Ovary (tissue), 9 donors: ENCODE measurements around the gene RTCA. TPM values are rescaled to one million over a fixed set of nuclear protein-coding genes. Genes with fewer than 3 reads are reported as not detected.
"Not testable (repeated sequence)": the region's sequence is repeated elsewhere in the genome, so short reads cannot be mapped to it uniquely, and the experiment has no call there.

Experiments
- DNase-seq, 5 donors: peaks; one replicate each; pipeline ENCODE4 v3.0.0-alpha.2; 2019 to 2020
- H3K27ac ChIP-seq, 2 donors: fragments of 200-600 bp; one replicate each; pipeline versions ENCODE4 v1.5.1 to v1.8.0; 2019 to 2022
- H3K27me3 ChIP-seq: fragments of 200-600 bp; one replicate; pipeline ENCODE4 v1.8.0; 2022
- H3K36me3 ChIP-seq: fragments of 200-600 bp; sonication (generic); one replicate; pipeline ENCODE4 v1.5.1; 2019
- H3K4me1 ChIP-seq: one replicate; pipeline ENCODE4 v1.8.1; 2013; ENCODE audit warnings: mild to moderate bottlenecking, moderate library complexity; ENCODE audit not compliant: insufficient read depth
- H3K4me3 ChIP-seq: fragments of 200-600 bp; sonication (generic); one replicate; pipeline ENCODE4 v1.5.1; 2017
- H3K9me3 ChIP-seq, 2 donors: fragments of 200-600 bp in 1 of 2; sonication (generic) in 1 of 2; one replicate each; pipeline versions ENCODE4 v1.5.1 to v1.8.1; 2013 to 2019; ENCODE audit warnings: mild to moderate bottlenecking in 1 of 2, moderate library complexity in 1 of 2
- EP300 ChIP-seq: sonication (generic); formaldehyde crosslinking; IDR thresholded peaks from one replicate; pipeline ENCODE4 v1.6.1; 2017; ENCODE audit warnings: antibody characterized with exemption
- POLR2A ChIP-seq: fragments of 450-650 bp; IDR thresholded peaks from one replicate; pipeline ENCODE4 v1.6.1; 2017; ENCODE audit warnings: antibody characterized with exemption, mild to moderate bottlenecking, moderate library complexity
- WGBS, 3 donors: extraction: QIAGEN DNeasy Blood & Tissue Kit in 1 of 3; methylation state at CpG; one replicate each; pipeline versions ENCODE4 v1.1.5 to v1.1.7; 2013 to 2017; 5-methylcytosine and 5-hydroxymethylcytosine counted together
- intact Hi-C, 4 donors: fragments of 100-400 bp; cut with DNase I; formaldehyde crosslinking; loops; one replicate each; pipeline versions ENCODE4 v1.11.0 to v1.15.1; 2022 to 2023
- polyA plus RNA-seq, 2 donors: library from polyadenylated mRNA; stranded (reverse); fragments of 200-250 nt in 1 of 2; fragments of 350-450 nt in 1 of 2; fragmentation: Illumina TruSeq in 1 of 2; extraction: RNeasy Lipid Tissue Mini Kit (QIAGEN cat#74804) in 1 of 2; gene quantifications; one replicate each; pipeline ENCODE4 v1.2.3, GENCODE V29; 2013 to 2014
- total RNA-seq, 7 donors: library from RNA; depleted of rRNA in 2 of 7; stranded (reverse); fragments of >200 nt in 2 of 7; fragmentation: NEBNext Ultra II Directional in 3 of 7; extraction: Animal tissue kit (Norgen Biotek cat#: 25700) in 3 of 7; gene quantifications; one replicate each; pipeline versions ENCODE4 v1.1.0 to v1.2.4, GENCODE V29; 2016 to 2023
- TF ChIP-seq, protein P1 (sequence below), 3 donors: fragments of 450-650 bp in 2 of 3; fragments of 200-600 bp in 1 of 3; IDR thresholded peaks; one replicate each; pipeline versions ENCODE4 v1.5.1 to v1.8.0; 2016 to 2022; ENCODE audit warnings: antibody characterized with exemption in 3 of 3, mild to moderate bottlenecking in 1 of 3
- donor health status: DM: no; HTN: no; CAD: no; lungs with moderate emphysema.
- donor health status: DM: no; HTN: no; CAD: no.
- donor health status: Bipolar disorder and iron deficiency.
- donor health status: DM: yes; HTN: yes; CAD: no.
- donor health status: DM: no; HTN: no; CAD: no.
- donor health status: DM: yes; HTN: yes; CAD: no.

Gene RTCA
- total and polyA plus RNA-seq, 9 donors, result 12.9 to 23.6 (median 14.7) TPM

DNA sequence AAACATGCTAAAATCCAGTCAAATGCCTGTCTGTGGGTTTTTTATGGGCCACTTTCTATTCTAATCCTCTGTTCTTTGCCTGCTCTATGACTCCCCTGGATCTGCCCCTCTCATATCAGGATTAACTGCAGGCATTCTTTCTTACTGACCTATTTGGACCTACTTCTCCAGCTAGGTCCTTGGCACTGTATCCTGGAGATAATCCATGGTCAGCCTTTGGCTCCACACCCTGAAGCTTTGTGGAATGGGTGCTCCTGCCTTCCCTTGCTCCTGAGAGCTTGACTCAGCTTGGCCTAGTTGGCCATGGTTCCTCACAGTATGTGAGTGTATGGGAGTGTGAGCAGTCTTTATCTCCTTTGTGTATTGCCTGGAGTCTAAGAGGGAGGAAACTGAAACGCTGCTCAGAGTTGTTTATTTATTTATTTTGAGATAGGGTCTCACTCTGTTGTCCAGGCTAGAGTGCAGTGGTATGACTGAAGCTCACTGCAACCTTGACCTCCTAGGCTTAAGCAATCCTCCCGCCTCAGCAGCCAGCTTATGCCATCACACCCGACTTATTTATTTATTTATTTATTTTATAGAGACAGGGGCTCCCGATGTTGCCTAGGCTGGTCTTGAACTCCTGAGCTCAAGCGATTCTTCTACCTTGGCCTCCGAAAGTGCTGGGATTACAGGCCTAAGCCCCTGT is 57.5 kb downstream of the RTCA start:
- H3K4me3 ChIP-seq, result no peak overlapping the region
- H3K27ac ChIP-seq, result no peak overlapping the region
- no peaks in the 10 kb centered on the region for H3K27me3 ChIP-seq
- H3K9me3 ChIP-seq, result no peaks in the 10 kb centered on the region
- intact Hi-C loops, result no loop called here
- TF ChIP-seq POLR2A (no peak), EP300 (no peak)
- TF ChIP-seq, protein P1, sequence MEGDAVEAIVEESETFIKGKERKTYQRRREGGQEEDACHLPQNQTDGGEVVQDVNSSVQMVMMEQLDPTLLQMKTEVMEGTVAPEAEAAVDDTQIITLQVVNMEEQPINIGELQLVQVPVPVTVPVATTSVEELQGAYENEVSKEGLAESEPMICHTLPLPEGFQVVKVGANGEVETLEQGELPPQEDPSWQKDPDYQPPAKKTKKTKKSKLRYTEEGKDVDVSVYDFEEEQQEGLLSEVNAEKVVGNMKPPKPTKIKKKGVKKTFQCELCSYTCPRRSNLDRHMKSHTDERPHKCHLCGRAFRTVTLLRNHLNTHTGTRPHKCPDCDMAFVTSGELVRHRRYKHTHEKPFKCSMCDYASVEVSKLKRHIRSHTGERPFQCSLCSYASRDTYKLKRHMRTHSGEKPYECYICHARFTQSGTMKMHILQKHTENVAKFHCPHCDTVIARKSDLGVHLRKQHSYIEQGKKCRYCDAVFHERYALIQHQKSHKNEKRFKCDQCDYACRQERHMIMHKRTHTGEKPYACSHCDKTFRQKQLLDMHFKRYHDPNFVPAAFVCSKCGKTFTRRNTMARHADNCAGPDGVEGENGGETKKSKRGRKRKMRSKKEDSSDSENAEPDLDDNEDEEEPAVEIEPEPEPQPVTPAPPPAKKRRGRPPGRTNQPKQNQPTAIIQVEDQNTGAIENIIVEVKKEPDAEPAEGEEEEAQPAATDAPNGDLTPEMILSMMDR (IDR thresholded peaks at IDR 0.05), result no peak
- WGBS, 3 donors, result 70 to 75% (median 74%) methylated on average over 6 of the region's 6 CpGs
- H3K4me1 ChIP-seq, result no peaks in the 10 kb centered on the region
- no peak for DNase-seq
- H3K36me3 ChIP-seq, result no peaks in the 10 kb centered on the region

DNA sequence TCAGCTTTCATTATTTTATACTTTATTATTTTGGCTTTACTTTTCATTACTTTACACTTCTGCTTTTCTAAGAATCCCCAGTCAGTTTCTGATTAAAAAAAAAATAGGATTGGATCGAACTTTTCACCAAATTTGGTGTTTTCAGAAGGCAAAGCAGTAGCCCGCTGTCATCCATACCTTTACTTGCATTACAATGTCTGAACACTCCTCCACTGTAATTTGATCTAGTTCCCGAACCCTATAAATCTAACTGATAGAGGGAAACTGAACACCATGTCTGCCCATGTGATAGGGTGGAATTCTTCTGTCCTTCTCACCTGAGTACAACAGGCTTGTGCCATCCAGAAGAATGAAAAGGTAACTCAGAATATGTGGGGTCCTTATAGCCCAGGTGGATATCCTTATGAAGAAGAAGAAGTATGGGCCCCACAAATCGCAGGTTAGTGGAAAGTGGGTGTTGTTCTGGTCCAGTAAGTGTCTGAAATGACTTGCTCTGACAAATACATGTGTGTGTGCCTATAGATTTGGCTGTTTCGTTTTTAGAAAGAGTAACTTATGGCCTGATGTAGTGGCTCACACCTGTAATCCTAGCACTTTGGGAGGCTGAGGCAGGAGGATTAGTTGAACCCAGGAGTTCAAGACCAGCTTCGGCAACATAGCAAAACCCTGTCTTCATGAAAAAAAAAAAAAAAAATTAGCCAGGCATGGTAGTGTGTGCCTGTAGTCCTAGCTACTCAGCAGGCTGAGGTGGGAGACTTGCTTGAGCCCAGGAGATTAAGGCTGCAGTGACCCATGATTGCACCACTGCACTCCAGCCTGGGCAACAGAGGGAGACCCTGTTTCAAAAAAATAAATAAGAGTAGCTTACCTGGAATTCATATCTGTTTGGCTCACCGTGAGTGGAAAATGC is 59.7 kb downstream of the RTCA start:
- Histone ChIP-seq H3K9me3 (no peaks in the 10 kb centered on the region), H3K36me3 (no peaks in the 10 kb centered on the region), H3K4me3 (no peak overlapping the region), H3K27ac (no peak overlapping the region), H3K27me3 (no peaks in the 10 kb centered on the region), H3K4me1 (no peaks in the 10 kb centered on the region)
- DNase-seq, result no peak
- intact Hi-C loops, result no loop called here
- 73 to 74% (median 73%) methylated on average over 7 of the region's 7 CpGs for WGBS, 3 donors
- TF ChIP-seq POLR2A (no peak), EP300 (no peak)
- TF ChIP-seq, protein P1 (IDR thresholded peaks at IDR 0.05), result no peak

DNA sequence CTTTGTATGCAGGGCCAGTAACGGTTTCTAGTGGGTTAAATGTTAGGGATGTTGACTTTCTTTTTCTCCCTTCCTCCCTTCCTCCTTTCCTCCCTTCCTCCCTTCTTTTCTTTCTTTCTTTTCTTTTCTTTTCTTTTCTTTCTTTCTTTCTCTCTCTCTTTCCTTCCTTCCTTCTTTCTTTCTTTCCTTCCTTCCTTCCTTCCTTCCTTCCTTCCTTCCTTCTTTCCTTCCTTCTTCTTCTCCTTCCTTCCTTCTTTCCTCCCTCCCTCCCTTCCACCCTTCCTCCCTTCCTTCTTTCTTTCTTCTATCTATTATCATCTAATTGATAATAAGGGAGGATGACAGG is 60.3 kb downstream of the RTCA start:
- H3K9me3 ChIP-seq, H3K36me3 ChIP-seq, H3K27me3 ChIP-seq, H3K4me3 ChIP-seq, H3K4me1 ChIP-seq, H3K27ac ChIP-seq, DNase-seq, intact Hi-C loops: not testable (repeated sequence)
- 77 to 92% (median 90%) methylated on average over 1 of the region's 1 CpG for WGBS, 3 donors

DNA sequence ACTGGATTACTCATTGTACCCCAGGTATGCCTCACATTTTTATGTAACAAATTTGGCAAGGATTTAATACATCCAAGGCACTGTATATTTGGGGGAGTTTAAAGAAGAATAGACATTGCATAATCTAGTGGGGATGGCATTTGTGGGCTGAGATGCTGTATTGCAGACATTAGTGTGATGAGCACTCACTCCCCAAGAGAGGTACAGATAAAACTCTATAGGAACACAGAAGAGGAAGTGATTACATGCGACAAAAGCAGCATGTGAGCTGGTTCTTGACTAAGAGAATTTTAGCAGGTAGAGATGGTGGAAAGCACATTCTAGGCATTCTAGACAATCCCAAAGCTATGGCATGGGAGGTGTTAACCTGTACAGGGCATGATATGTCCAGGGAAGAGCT is 62.1 kb downstream of the RTCA start:
- no peak for DNase-seq
- WGBS, 3 donors, result 92 to 98% (median 97%) methylated on average over 1 of the region's 1 CpG
- H3K9me3 ChIP-seq, result no peaks in the 10 kb centered on the region
- no peak overlapping the region for H3K4me3 ChIP-seq
- H3K4me1 ChIP-seq, result no peaks in the 10 kb centered on the region
- TF ChIP-seq POLR2A (no peak), EP300 (no peak)
- TF ChIP-seq, protein P1 (IDR thresholded peaks at IDR 0.05), result no peak
- no peaks in the 10 kb centered on the region for H3K36me3 ChIP-seq
- intact Hi-C loops, result no loop called here
- no peaks in the 10 kb centered on the region for H3K27me3 ChIP-seq
- no peak overlapping the region for H3K27ac ChIP-seq

DNA sequence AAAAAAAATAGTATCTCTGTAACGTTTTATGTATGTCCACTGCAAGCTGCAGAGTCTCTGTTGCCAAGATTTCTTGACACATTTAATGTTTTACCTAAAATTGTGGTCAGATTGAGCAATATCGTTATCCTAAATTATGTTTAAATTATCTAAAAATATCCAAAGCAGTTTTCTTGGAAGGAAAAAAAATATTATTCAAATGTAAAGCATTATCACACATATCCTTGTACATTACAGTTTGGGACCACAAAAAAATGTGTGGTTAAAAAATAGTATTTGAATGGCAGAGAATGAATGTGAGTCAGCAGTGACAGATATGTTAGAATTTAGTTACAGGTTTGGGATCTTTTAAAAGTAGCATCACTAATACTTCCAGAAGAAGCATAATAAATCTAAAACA is 65.1 kb downstream of the RTCA start:
- H3K27me3 ChIP-seq, H3K27ac ChIP-seq, H3K4me1 ChIP-seq, intact Hi-C loops, H3K4me3 ChIP-seq, H3K36me3 ChIP-seq, H3K9me3 ChIP-seq, DNase-seq: not testable (repeated sequence)
- WGBS, 3 donors, result 6 to 16% (median 11%) methylated on average over 2 of the region's 2 CpGs
